ENCODE measurements around the gene METTL25. TPM values are rescaled to one million over a fixed set of nuclear protein-coding genes. Genes with fewer than 3 reads are reported as not detected.

Gene METTL25
- total RNA-seq, 4 donors from 2014 or later, result 1.5 to 23.2 (median 12.2) TPM

GRCh38 chr12:82437744-82438143 is 79.4 kb downstream of the METTL25 start:
- TF ChIP-seq POLR2A (IDR thresholded peaks at IDR 0.05) (no peak), EP300 (IDR thresholded peaks at IDR 0.05; ENCODE audit: low read depth) (no peak), POLR2AphosphoS5 (IDR thresholded peaks at IDR 0.05) (no peak), CTCF (IDR thresholded peaks at IDR 0.05) (no peak)
- no peak overlapping the region for H3K27ac ChIP-seq
- in situ Hi-C loops (cut with MboI; ENCODE audit: low pct_ligation_motif_present in 1 of 4, low pct_unique_long_range_greater_than_20kb in 1 of 4, low sequenced_read_pairs in 3 of 4) (no loop called here), intact Hi-C loops (cut with DNase I; ENCODE audit: low total_unique reads) (no loop called here)
- H3K4me3 ChIP-seq, result no peak overlapping the region
- DNase-seq, result no peak
- no peaks in the 10 kb centered on the region for H3K4me1 ChIP-seq
- H3K36me3 ChIP-seq, result peaks cover 0 to 16% (median 6%) of the 10 kb centered on the region in 4 donors
- H3K9me3 ChIP-seq, result no peaks in the 10 kb centered on the region
- WGBS, 2 donors (ENCODE audit: low coverage in 1 of 2), result 83 to 91% methylated on average over 3 of the region's 3 CpGs
- no peaks in the 10 kb centered on the region for H3K27me3 ChIP-seq

- TF ChIP-seq EP300 (IDR thresholded peaks at IDR 0.05; ENCODE audit: low read depth), result no peak
- TF ChIP-seq POLR2A (IDR thresholded peaks at IDR 0.05), result no peak
- no peak for TF ChIP-seq CTCF (IDR thresholded peaks at IDR 0.05)
- in situ Hi-C loops (cut with MboI; ENCODE audit: low pct_ligation_motif_present in 1 of 4, low pct_unique_long_range_greater_than_20kb in 1 of 4, low sequenced_read_pairs in 3 of 4) (no loop called here), intact Hi-C loops (cut with DNase I; ENCODE audit: low total_unique reads) (no loop called here)
- no peaks in the 10 kb centered on the region for H3K27me3 ChIP-seq
- H3K4me3 ChIP-seq, result no peak overlapping the region
- DNase-seq, result no peak
- no peaks in the 10 kb centered on the region for H3K4me1 ChIP-seq
- H3K36me3 ChIP-seq, result peaks cover 0 to 16% (median 6%) of the 10 kb centered on the region in 4 donors
- no peaks in the 10 kb centered on the region for H3K9me3 ChIP-seq
- WGBS, 2 donors (ENCODE audit: low coverage in 1 of 2), result 82 to 84% methylated on average over 4 of the region's 4 CpGs
- no peak overlapping the region for H3K27ac ChIP-seq
Measured at GRCh38 chr12:82438356-82438755, 80.0 kb downstream of the METTL25 start.

GRCh38 chr12:82440885-82441284 is 82.6 kb downstream of the METTL25 start:
- H3K27me3 ChIP-seq, result no peaks in the 10 kb centered on the region
- WGBS, 2 donors (ENCODE audit: low coverage in 1 of 2), result 58 to 78% methylated on average over 1 of the region's 1 CpG
- DNase-seq, result no peak
- in situ Hi-C loops (cut with MboI; ENCODE audit: low pct_ligation_motif_present in 1 of 4, low pct_unique_long_range_greater_than_20kb in 1 of 4, low sequenced_read_pairs in 3 of 4) (no loop called here), intact Hi-C loops (cut with DNase I; ENCODE audit: low total_unique reads) (no loop called here)
- H3K27ac ChIP-seq, result no peak overlapping the region
- peaks cover 0 to 16% (median 6%) of the 10 kb centered on the region in 4 donors for H3K36me3 ChIP-seq
- H3K4me3 ChIP-seq, result no peak overlapping the region
- H3K4me1 ChIP-seq, result no peaks in the 10 kb centered on the region
- TF ChIP-seq POLR2A (IDR thresholded peaks at IDR 0.05), result no peak
- no peak for TF ChIP-seq EP300 (IDR thresholded peaks at IDR 0.05; ENCODE audit: low read depth)
- no peak for TF ChIP-seq POLR2AphosphoS5 (IDR thresholded peaks at IDR 0.05)
- TF ChIP-seq CTCF (IDR thresholded peaks at IDR 0.05), result no peak
- no peaks in the 10 kb centered on the region for H3K9me3 ChIP-seq

GRCh38 chr12:82448911-82449578 is 90.7 kb downstream of the METTL25 start:
- DNase-seq, result no peak
- no peak overlapping the region for H3K27ac ChIP-seq
- 94 to 98% methylated on average over 2 of the region's 2 CpGs for WGBS, 2 donors (ENCODE audit: low coverage in 1 of 2)
- no peaks in the 10 kb centered on the region for H3K27me3 ChIP-seq
- intact Hi-C loops (cut with DNase I; ENCODE audit: low total_unique reads), result no loop called here
- TF ChIP-seq POLR2AphosphoS5 (IDR thresholded peaks at IDR 0.05) (no peak), CTCF (IDR thresholded peaks at IDR 0.05) (no peak), EP300 (IDR thresholded peaks at IDR 0.05; ENCODE audit: low read depth) (no peak), POLR2A (IDR thresholded peaks at IDR 0.05) (no peak)
- H3K4me3 ChIP-seq, result no peak overlapping the region
- no peaks in the 10 kb centered on the region for H3K4me1 ChIP-seq
- no peaks in the 10 kb centered on the region for H3K36me3 ChIP-seq
- in situ Hi-C loops (cut with MboI; ENCODE audit: low pct_ligation_motif_present in 1 of 4, low pct_unique_long_range_greater_than_20kb in 1 of 4, low sequenced_read_pairs in 3 of 4), result no loop called here
- no peaks in the 10 kb centered on the region for H3K9me3 ChIP-seq
